Activated T-helper 9 cell treated with anti-CD3 and anti-CD28 coated beads, Interleukin-2, amount 50 U/mL, for 16 hours (primary cell): ENCODE data around the gene ST13.
"Not testable (repeated sequence)": the region's sequence is repeated elsewhere in the genome, so short reads cannot be mapped to it uniquely, and the experiment has no call there.

Experiments used
- DNase-seq: peaks from one replicate; pipeline ENCODE4 v3.0.0-alpha.2; 2020; ENCODE audit warnings: low read depth

The ST13 gene

DNA sequence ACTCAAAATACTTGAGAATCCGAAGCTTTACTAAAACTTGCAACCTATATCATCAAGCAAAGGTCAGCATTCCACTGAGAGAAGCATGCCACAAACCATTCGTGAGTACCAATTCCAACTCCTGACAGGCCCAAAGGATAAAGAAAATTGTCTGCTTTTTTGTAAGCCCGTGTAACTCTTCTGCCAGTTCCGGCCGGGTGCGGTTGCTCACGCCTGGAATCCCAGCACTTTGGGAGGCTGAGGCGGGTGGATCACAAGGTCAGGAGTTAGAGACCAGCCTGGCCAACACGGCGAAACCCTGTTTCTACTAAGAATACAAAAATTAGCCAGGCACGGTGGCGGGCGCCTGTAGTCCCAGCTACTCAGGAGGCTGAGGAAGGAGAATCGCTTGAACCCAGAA is 74.7 kb downstream of the ST13 start:
- not testable (repeated sequence) for DNase-seq
